K562 (cell line): ENCODE measurements around the gene RBFOX2. TPM values are rescaled to one million over a fixed set of nuclear protein-coding genes. Genes with fewer than 3 reads are reported as not detected.

ENCODE experiments used
- CBFA2T2 ChIP-seq: fragments of 450-650 bp; conservative IDR thresholded peaks from 2 replicates; pipeline ENCODE4 v1.6.1; 2017; ENCODE audit warnings: mild to moderate bottlenecking
- CTBP1 ChIP-seq: fragments of 450-650 bp; IDR thresholded peaks from 2 replicates; pipeline ENCODE4 v1.6.1; 2016; ENCODE audit warnings: borderline replicate concordance
- HMG20A ChIP-seq: fragments of 450-650 bp; formaldehyde crosslinking; conservative IDR thresholded peaks from 2 replicates; pipeline ENCODE4 v1.4.0; 2020; ENCODE audit warnings: mild to moderate bottlenecking, mixed read lengths
- HMGN3 ChIP-seq: IDR thresholded peaks from 2 replicates; pipeline ENCODE4 v1.6.1; 2011; ENCODE audit warnings: borderline replicate concordance, low read depth, mild to moderate bottlenecking, mixed read lengths, low read length; ENCODE audit not compliant: insufficient read length; ENCODE audit errors: extremely low read depth
- KAT7 ChIP-seq: sonication (generic); formaldehyde crosslinking; IDR thresholded peaks from 2 replicates; pipeline ENCODE4 v1.8.0; 2022; ENCODE audit warnings: missing genetic modification reagents, mild to moderate bottlenecking, borderline replicate concordance
- MEF2D ChIP-seq: conservative IDR thresholded peaks from 2 replicates; pipeline ENCODE4 v1.6.1; 2016; ENCODE audit warnings: low read depth, missing genetic modification characterization, missing compliant biosample characterization
- PTBP1 ChIP-seq: fragments of 200-400 bp; formaldehyde crosslinking; IDR thresholded peaks from 2 replicates; pipeline ENCODE4 v1.6.1; 2017; ENCODE audit warnings: low read depth, low read length
- RUNX1 ChIP-seq: sonication (generic); IDR thresholded peaks from 2 replicates; pipeline ENCODE4 v1.6.1; 2016; ENCODE audit warnings: antibody characterized with exemption, low read depth
- SMAD2 ChIP-seq: fragments of 150-350 bp; IDR thresholded peaks from 2 replicates; pipeline ENCODE4 v1.6.1; 2014; ENCODE audit warnings: low read depth, mild to moderate bottlenecking, low read length
- SREBF1 ChIP-seq: fragments of 150-350 bp; IDR thresholded peaks from 2 replicates; pipeline ENCODE4 v1.6.1; 2014; ENCODE audit warnings: antibody characterized with exemption, low read depth, low read length, borderline replicate concordance
- TAL1 ChIP-seq: fragments of 450-650 bp; IDR thresholded peaks from 2 replicates; pipeline ENCODE4 v1.6.1; 2016; ENCODE audit warnings: mild to moderate bottlenecking
- TEAD1 ChIP-seq, 2 experiments: fragments of 450-650 bp in 1 of 2; sonication (generic) in 1 of 2; formaldehyde crosslinking; IDR thresholded peaks; 2 replicates each; pipeline versions ENCODE4 v1.4.0 to v1.8.0; 2020 to 2022; ENCODE audit warnings: mild to moderate bottlenecking in 2 of 2, missing genetic modification reagents in 1 of 2
- ZNF184 ChIP-seq: sonication (generic); formaldehyde crosslinking; IDR thresholded peaks from 2 replicates; pipeline ENCODE4 v1.5.0; 2020; ENCODE audit warnings: missing genetic modification reagents
- ZNF224 ChIP-seq: sonication (generic); formaldehyde crosslinking; IDR thresholded peaks from 2 replicates; pipeline ENCODE4 v1.8.0; 2022; ENCODE audit warnings: mild to moderate bottlenecking, missing genetic modification reagents
- polyA plus RNA-seq, 8 experiments: library from polyadenylated mRNA; depleted of rRNA in 4 of 8; stranded (reverse) in 5 of 8; unstranded in 3 of 8; fragments of >200 nt; fragmentation: Nextera tagmentation in 2 of 8; fragmentation: Illumina TruSeq in 1 of 8; extraction: Ambion mirVana in 2 of 8; extraction: Trizol in 1 of 8; gene quantifications; 2 replicates each; pipeline versions ENCODE4 v1.2.1 to v1.2.3, GENCODE V29; 2011 to 2014; ENCODE audit warnings: inconsistent platforms in 1 of 8, missing spikeins in 1 of 8
- total RNA-seq, 7 experiments: library from RNA; depleted of rRNA in 6 of 7; stranded (reverse); fragments of >200 nt in 6 of 7; fragmentation: Illumina TruSeq in 2 of 7; extraction: Trizol in 2 of 7; gene quantifications; 2 replicates each; pipeline versions ENCODE4 v1.2.1 to v1.2.3, GENCODE V29; 2011 to 2021; ENCODE audit warnings: low replicate concordance in 1 of 7
- TF ChIP-seq, protein P1 (sequence below): fragments of 450-650 bp; conservative IDR thresholded peaks from 2 replicates; pipeline ENCODE4 v1.6.1; 2016; ENCODE audit warnings: missing genetic modification characterization, low read depth, mild to moderate bottlenecking, missing compliant biosample characterization, moderate library complexity
- TF ChIP-seq, protein P2 (sequence below), 2 experiments: fragments of 450-650 bp; IDR thresholded peaks; 2 replicates each; pipeline ENCODE4 v1.6.1; 2016; ENCODE audit warnings: mild to moderate bottlenecking in 2 of 2, borderline replicate concordance in 1 of 2, low read depth in 1 of 2, moderate library complexity in 1 of 2
- TF ChIP-seq, protein P3 (sequence below): fragments of 250-450 bp; sonication (Bioruptor Pico); IDR thresholded peaks from 2 replicates; pipeline ENCODE4 v1.8.0; 2022; ENCODE audit warnings: inconsistent platforms, mild to moderate bottlenecking, moderate library complexity, borderline replicate concordance

The RBFOX2 gene
- total and polyA plus RNA-seq, 9 of the 15 experiments (the other 6 are each of a cell fraction or from before 2014, with no cell fraction given) = 5.8 to 24.8 (median 14.2) TPM

DNA sequence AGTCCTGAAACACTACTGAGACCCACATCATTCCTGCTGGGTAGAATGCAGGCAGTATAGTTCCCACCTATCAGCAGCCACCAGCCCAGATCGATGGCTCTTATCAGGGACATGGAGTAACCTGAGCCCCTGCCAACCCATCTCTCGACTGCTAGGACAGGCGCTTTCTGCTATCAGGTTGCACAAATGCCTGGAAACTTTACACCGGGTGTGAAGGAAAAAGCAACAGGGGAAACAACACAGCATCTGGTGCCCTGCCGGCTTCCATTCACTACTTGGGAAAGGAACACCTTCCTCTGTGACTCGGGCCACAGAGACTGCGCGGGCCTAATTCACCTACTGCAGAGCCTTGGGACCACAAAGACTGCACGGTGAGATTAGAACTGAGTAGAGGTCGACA lies 18.5 kb downstream of the RBFOX2 start (continued):
- TF ChIP-seq, protein P1, sequence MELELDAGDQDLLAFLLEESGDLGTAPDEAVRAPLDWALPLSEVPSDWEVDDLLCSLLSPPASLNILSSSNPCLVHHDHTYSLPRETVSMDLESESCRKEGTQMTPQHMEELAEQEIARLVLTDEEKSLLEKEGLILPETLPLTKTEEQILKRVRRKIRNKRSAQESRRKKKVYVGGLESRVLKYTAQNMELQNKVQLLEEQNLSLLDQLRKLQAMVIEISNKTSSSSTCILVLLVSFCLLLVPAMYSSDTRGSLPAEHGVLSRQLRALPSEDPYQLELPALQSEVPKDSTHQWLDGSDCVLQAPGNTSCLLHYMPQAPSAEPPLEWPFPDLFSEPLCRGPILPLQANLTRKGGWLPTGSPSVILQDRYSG (tag) = no peak
- TF ChIP-seq HMGN3 = no peak
- no peak for TF ChIP-seq ZNF184
- no peak for TF ChIP-seq PTBP1
- TF ChIP-seq SMAD2 = no peak
- peak; percentile 26; the same call in 1 of the 2 replicates for TF ChIP-seq TAL1
- peak; percentile 48 for TF ChIP-seq CBFA2T2
- TF ChIP-seq CTBP1 = peak; percentile 29; the same call in 1 of the 2 replicates
- TF ChIP-seq, protein P2, sequence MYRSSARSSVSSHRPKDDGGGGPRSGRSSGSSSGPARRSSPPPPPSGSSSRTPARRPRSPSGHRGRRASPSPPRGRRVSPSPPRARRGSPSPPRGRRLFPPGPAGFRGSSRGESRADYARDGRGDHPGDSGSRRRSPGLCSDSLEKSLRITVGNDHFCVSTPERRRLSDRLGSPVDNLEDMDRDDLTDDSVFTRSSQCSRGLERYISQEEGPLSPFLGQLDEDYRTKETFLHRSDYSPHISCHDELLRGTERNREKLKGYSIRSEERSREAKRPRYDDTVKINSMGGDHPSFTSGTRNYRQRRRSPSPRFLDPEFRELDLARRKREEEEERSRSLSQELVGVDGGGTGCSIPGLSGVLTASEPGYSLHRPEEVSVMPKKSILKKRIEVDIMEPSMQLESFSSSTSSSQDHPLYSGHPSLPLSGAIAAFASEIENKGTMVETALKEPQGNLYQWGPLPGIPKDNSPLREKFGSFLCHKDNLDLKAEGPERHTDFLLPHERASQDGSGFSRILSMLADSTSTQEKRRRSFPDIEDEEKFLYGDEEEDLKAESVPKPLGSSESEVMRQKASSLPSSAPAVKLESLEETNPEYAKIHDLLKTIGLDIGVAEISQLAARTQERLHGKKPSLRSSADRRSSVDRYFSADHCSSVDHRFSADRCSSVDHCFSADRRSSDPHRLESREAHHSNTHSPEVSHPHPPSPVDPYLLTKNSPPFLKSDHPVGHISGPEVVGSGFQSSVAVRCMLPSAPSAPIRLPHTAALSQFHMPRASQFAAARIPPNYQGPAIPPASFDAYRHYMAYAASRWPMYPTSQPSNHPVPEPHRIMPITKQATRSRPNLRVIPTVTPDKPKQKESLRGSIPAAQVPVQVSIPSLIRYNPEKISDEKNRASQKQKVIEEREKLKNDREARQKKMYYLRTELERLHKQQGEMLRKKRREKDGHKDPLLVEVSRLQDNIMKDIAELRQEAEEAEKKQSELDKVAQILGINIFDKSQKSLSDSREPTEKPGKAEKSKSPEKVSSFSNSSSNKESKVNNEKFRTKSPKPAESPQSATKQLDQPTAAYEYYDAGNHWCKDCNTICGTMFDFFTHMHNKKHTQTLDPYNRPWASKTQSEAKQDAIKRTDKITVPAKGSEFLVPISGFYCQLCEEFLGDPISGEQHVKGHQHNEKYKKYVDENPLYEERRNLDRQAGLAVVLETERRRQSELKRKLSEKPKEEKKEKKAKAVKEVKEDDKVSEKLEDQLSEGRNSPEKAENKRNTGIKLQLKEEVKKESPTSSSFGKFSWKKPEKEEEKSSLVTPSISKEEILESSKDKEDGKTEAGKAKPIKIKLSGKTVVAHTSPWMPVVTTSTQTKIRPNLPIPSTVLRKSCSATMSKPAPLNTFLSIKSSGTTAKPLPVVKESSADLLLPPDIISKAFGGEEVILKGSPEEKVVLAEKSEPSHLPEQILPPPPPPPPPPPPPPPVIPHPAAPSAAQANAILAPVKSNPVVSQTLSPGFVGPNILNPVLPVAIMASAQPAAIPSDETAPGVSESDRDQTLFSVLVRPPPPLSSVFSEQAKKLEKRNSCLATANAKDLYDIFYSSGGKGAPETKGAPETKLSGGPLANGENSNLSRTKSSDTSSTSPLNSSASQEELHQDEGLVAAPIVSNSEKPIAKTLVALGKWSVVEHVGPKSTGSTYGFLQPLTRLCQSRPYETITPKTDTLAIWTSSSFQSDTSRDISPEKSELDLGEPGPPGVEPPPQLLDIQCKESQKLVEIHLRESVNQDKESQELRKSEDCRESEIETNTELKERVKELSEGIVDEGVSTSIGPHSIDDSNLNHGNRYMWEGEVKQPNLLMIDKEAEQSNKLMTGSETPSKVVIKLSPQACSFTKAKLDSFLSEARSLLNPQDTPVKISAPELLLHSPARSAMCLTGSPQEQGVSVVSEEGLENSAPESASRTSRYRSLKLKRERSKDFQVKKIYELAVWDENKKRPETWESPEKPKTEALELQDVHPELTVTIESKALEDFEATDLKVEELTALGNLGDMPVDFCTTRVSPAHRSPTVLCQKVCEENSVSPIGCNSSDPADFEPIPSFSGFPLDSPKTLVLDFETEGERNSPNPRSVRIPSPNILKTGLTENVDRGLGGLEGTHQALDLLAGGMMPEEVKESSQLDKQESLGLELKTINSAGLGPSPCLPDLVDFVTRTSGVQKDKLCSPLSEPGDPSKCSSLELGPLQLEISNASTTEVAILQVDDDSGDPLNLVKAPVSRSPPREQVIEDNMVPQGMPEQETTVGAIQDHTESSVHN (IDR thresholded peaks at IDR 0.05; ENCODE audit: borderline replicate concordance in 1 of 2, low read depth in 1 of 2) = no peak
- TF ChIP-seq TEAD1 (CRISPR knock-in tag; IDR thresholded peaks at IDR 0.05) = no peak
- TF ChIP-seq, protein P3, sequence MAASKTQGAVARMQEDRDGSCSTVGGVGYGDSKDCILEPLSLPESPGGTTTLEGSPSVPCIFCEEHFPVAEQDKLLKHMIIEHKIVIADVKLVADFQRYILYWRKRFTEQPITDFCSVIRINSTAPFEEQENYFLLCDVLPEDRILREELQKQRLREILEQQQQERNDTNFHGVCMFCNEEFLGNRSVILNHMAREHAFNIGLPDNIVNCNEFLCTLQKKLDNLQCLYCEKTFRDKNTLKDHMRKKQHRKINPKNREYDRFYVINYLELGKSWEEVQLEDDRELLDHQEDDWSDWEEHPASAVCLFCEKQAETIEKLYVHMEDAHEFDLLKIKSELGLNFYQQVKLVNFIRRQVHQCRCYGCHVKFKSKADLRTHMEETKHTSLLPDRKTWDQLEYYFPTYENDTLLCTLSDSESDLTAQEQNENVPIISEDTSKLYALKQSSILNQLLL (CRISPR knock-in tag) = no peak
- no peak for TF ChIP-seq MEF2D (tag)
- no peak for TF ChIP-seq SREBF1
- TF ChIP-seq HMG20A = no peak
- no peak for TF ChIP-seq RUNX1
- TF ChIP-seq ZNF224 = no peak
- TF ChIP-seq KAT7 (CRISPR knock-in tag) = no peak
